Body of pancreas (tissue), 4 donors: Measurements from ENCODE around the gene DGKI.

Source experiments
- CTCF ChIP-seq, 7 experiments: fragments of 450-650 bp in 4 of 7; fragments of 200-600 bp in 3 of 7; sonication (generic) in 3 of 7; IDR thresholded peaks; one replicate each; pipeline ENCODE4 v1.5.1; 2016 to 2019; ENCODE audit warnings: antibody characterized with exemption in 7 of 7
- POLR2A ChIP-seq, 3 donors: fragments of 450-650 bp; IDR thresholded peaks; one replicate each; pipeline ENCODE4 v1.6.1; 2016; ENCODE audit warnings: antibody characterized with exemption in 3 of 3, mild to moderate bottlenecking in 2 of 3

DNA sequence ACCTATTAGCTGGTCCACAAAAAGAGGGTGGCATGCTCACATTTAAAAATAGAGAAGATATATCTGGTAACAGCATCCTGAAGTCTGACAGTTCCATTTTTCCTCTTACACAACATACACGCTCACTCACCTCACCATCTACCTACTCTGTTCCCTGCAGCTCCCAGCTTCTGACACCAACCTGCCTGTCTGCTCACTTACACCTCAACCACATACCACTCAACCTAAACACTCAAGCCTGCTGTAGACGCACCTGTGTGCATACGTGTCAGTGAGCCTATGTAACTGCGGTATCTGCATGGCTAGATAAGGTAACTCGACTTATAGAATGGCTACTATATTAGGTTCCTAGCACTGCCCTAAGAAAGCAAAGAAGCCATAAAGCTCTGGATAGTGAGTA lies 174.9 kb downstream of the DGKI start:
- TF ChIP-seq CTCF (IDR thresholded peaks at IDR 0.05) = no peak
- TF ChIP-seq POLR2A (IDR thresholded peaks at IDR 0.05) = no peak
